ENCODE measurements around the gene SLC36A4. TPM values are rescaled to one million over a fixed set of nuclear protein-coding genes. Genes with fewer than 3 reads are reported as not detected.
A peak's percentile ranks its signal among the peaks of the same experiment; 100 is the strongest.

SLC36A4 gene
- total and polyA plus RNA-seq, 2 of the 13 experiments (the other 11 are each of a cell fraction or from before 2014, with no cell fraction given): 7.3 to 9.5 TPM

DNA sequence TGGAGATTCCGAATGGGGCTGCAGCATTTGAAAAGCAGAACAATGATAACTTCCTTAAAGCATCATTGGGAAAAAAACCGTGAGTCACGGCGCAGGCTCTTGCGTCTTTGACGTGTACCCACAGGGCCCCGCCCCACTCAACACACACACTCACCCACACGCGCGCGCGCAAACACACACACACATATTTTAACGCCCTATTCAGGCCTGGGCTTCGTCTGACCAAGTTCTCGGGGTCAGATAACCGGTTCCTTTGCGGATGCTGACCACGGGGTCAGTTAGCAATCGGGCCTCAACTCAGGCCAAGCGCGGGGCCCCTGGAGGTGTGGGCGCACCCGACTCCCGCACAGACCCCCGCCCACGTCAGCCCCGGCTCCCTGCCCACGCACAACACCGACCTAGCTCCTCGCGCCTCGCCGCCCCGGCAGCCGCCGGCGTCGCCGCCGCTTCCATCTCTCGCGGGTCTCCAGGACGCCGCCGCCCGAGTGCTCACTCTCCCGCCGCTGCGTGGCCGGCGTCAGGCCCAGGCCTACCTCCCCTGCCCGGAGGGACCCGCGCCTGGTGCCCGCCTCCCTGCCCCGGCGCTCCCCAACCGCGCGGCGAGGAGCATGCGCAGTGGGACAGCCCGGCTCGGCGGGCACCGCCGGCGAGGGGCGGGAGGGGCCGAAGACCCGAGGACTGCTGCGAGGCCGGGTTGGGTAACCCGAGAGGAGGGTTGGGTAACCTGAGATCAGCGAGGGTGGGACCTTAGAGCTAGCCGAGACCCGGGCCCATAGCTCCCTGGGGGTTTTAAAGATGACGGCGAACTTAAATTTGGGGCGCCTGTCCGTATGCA, at the start of gene SLC36A4 (continued):
- TF ChIP-seq, protein P1, sequence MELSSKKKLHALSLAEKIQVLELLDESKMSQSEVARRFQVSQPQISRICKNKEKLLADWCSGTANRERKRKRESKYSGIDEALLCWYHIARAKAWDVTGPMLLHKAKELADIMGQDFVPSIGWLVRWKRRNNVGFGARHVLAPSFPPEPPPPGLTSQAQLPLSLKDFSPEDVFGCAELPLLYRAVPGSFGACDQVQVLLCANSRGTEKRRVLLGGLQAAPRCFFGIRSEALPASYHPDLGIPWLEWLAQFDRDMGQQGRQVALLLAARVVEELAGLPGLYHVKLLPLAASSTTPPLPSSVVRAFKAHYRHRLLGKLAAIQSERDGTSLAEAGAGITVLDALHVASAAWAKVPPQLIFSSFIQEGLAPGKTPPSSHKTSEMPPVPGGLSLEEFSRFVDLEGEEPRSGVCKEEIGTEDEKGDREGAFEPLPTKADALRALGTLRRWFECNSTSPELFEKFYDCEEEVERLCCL (CRISPR knock-in tag; IDR thresholded peaks at IDR 0.05; ENCODE audit: borderline replicate concordance): no peak
- TF ChIP-seq ATM (IDR thresholded peaks at IDR 0.05; ENCODE audit: borderline replicate concordance): no peak
- TF ChIP-seq IRX3 (CRISPR knock-in tag; IDR thresholded peaks at IDR 0.05; ENCODE audit: borderline replicate concordance, low read depth): peak; percentile 52; the same call in 1 of the 2 replicates
- TF ChIP-seq ZNF138 (CRISPR knock-in tag; IDR thresholded peaks at IDR 0.05; ENCODE audit: low read depth): peak; percentile 69; the same call in 1 of the 2 replicates
- TF ChIP-seq NBN (conservative IDR thresholded peaks at IDR 0.05): no peak
- TF ChIP-seq CENPX (CRISPR knock-in tag; IDR thresholded peaks at IDR 0.05): no peak
- peak; percentile 20 for TF ChIP-seq SP5 (CRISPR knock-in tag; IDR thresholded peaks at IDR 0.05; ENCODE audit: borderline replicate concordance, low read depth)
- TF ChIP-seq MED8 (CRISPR knock-in tag; IDR thresholded peaks at IDR 0.05; ENCODE audit: insufficient replicate concordance): peak; percentile 26
- peak; percentile 81; the same call in 1 of the 2 replicates for TF ChIP-seq YEATS2 (CRISPR knock-in tag; IDR thresholded peaks at IDR 0.05; ENCODE audit: borderline replicate concordance)
- TF ChIP-seq CCDC6 (CRISPR knock-in tag; IDR thresholded peaks at IDR 0.05): peak; percentile 88
- TF ChIP-seq ZZZ3 (CRISPR knock-in tag; IDR thresholded peaks at IDR 0.05; ENCODE audit: borderline replicate concordance): no peak; the same call in 1 of the 2 replicates
- TF ChIP-seq ZNF446 (CRISPR knock-in tag; IDR thresholded peaks at IDR 0.05): peak; percentile 92
- TF ChIP-seq ONECUT2 (CRISPR knock-in tag; IDR thresholded peaks at IDR 0.05): no peak
- TF ChIP-seq ZNF350 (CRISPR knock-in tag; IDR thresholded peaks at IDR 0.05; ENCODE audit: borderline replicate concordance, low read depth): peak; percentile 24; the same call in 1 of the 2 replicates
- no peak for TF ChIP-seq NCOR1 (IDR thresholded peaks at IDR 0.05; ENCODE audit: borderline replicate concordance, low read length)
- TF ChIP-seq HMGA1 (CRISPR knock-in tag; conservative IDR thresholded peaks at IDR 0.05): no peak
- TF ChIP-seq JUN (CRISPR knock-in tag; IDR thresholded peaks at IDR 0.05): 0 out of 2 replicates have a peak, but pooled peaks have one; percentile 53
- TF ChIP-seq CBFB (CRISPR knock-in tag; IDR thresholded peaks at IDR 0.05): 0 out of 2 replicates have a peak, but pooled peaks have one; percentile 20
- no peak for TF ChIP-seq ATAD3A (CRISPR knock-in tag; IDR thresholded peaks at IDR 0.05)
- TF ChIP-seq ZNF564 (CRISPR knock-in tag; IDR thresholded peaks at IDR 0.05): peak; percentile 72
- TF ChIP-seq, protein P2, sequence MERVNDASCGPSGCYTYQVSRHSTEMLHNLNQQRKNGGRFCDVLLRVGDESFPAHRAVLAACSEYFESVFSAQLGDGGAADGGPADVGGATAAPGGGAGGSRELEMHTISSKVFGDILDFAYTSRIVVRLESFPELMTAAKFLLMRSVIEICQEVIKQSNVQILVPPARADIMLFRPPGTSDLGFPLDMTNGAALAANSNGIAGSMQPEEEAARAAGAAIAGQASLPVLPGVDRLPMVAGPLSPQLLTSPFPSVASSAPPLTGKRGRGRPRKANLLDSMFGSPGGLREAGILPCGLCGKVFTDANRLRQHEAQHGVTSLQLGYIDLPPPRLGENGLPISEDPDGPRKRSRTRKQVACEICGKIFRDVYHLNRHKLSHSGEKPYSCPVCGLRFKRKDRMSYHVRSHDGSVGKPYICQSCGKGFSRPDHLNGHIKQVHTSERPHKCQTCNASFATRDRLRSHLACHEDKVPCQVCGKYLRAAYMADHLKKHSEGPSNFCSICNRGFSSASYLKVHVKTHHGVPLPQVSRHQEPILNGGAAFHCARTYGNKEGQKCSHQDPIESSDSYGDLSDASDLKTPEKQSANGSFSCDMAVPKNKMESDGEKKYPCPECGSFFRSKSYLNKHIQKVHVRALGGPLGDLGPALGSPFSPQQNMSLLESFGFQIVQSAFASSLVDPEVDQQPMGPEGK (CRISPR knock-in tag; IDR thresholded peaks at IDR 0.05): peak; percentile 56; the same call in 1 of the 2 replicates
- TF ChIP-seq ZBTB7A (CRISPR knock-in tag; IDR thresholded peaks at IDR 0.05): no peak
- TF ChIP-seq THAP11 (CRISPR knock-in tag; IDR thresholded peaks at IDR 0.05): peak; percentile 61
- no peak for TF ChIP-seq SMAD3 (CRISPR knock-in tag; IDR thresholded peaks at IDR 0.05)
- TF ChIP-seq, protein P3, sequence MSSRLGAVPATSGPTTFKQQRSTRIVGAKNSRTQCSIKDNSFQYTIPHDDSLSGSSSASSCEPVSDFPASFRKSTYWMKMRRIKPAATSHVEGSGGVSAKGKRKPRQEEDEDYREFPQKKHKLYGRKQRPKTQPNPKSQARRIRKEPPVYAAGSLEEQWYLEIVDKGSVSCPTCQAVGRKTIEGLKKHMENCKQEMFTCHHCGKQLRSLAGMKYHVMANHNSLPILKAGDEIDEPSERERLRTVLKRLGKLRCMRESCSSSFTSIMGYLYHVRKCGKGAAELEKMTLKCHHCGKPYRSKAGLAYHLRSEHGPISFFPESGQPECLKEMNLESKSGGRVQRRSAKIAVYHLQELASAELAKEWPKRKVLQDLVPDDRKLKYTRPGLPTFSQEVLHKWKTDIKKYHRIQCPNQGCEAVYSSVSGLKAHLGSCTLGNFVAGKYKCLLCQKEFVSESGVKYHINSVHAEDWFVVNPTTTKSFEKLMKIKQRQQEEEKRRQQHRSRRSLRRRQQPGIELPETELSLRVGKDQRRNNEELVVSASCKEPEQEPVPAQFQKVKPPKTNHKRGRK (CRISPR knock-in tag; IDR thresholded peaks at IDR 0.05): no peak
- peak; percentile 61 for TF ChIP-seq MYC (CRISPR knock-in tag; IDR thresholded peaks at IDR 0.05; ENCODE audit: borderline replicate concordance)
- peak; percentile 74; the same call in 1 of the 2 replicates for TF ChIP-seq ZNF879 (CRISPR knock-in tag; IDR thresholded peaks at IDR 0.05)

Data from HepG2 (cell line).